Mucosa of descending colon (tissue), 3 donors: ENCODE data around the gene GLYR1. TPM values are rescaled to one million over a fixed set of nuclear protein-coding genes. Genes with fewer than 3 reads are reported as not detected.
A peak's percentile ranks its signal among the peaks of the same experiment; 100 is the strongest.

ENCODE experiments used
- ATAC-seq: fragments of 200-7000 bp; cut with Tn5 transposase; one replicate; pipeline ENCODE4 v1.9.1; 2020; ENCODE audit warnings: mild to moderate bottlenecking, moderate library complexity
- DNase-seq, 3 donors: peaks; one replicate each; pipeline ENCODE4 v3.0.0-alpha.2; 2020
- H3K36me3 ChIP-seq: fragments of 200-600 bp; one replicate; pipeline ENCODE4 v1.8.0; 2021; ENCODE audit warnings: low read depth, mild to moderate bottlenecking
- H3K4me1 ChIP-seq: fragments of 200-600 bp; one replicate; pipeline ENCODE4 v1.8.0; 2021; ENCODE audit warnings: low read depth, mild to moderate bottlenecking
- H3K4me3 ChIP-seq: fragments of 200-600 bp; one replicate; pipeline ENCODE4 v1.8.0; 2021; ENCODE audit warnings: mild to moderate bottlenecking
- H3K9me3 ChIP-seq: fragments of 200-600 bp; one replicate; pipeline ENCODE4 v1.8.0; 2021; ENCODE audit warnings: mild to moderate bottlenecking
- CTCF ChIP-seq: fragments of 200-600 bp; IDR thresholded peaks from one replicate; pipeline ENCODE4 v1.8.0; 2022; ENCODE audit warnings: antibody characterized with exemption, mild to moderate bottlenecking
- intact Hi-C, 2 donors: fragments of 100-400 bp; cut with DNase I in 1 of 2; cut with micrococcal nuclease in 1 of 2; formaldehyde crosslinking; loops; one replicate each; pipeline versions ENCODE4 v1.11.0 to v1.11.1; 2022; cut with DNase I, micrococcal nuclease
- total RNA-seq, 3 donors: library from RNA; stranded (reverse); fragmentation: NEBNext Ultra II Directional in 2 of 3; extraction: Animal tissue kit (Norgen Biotek cat#: 25700) in 2 of 3; gene quantifications; one replicate each; pipeline versions ENCODE4 v1.2.1 to v1.2.4, GENCODE V29; 2021 to 2023
- donor health status: DM: no; HTN: no; CAD: no; lungs with moderate emphysema.
- donor health status: DM: no; HTN: no; CAD: no.
- donor health status: DM: no; HTN: yes; CAD: no.

GLYR1 gene
- total RNA-seq, 3 donors from 2014 or later: 110 to 123 (median 111) TPM

DNA sequence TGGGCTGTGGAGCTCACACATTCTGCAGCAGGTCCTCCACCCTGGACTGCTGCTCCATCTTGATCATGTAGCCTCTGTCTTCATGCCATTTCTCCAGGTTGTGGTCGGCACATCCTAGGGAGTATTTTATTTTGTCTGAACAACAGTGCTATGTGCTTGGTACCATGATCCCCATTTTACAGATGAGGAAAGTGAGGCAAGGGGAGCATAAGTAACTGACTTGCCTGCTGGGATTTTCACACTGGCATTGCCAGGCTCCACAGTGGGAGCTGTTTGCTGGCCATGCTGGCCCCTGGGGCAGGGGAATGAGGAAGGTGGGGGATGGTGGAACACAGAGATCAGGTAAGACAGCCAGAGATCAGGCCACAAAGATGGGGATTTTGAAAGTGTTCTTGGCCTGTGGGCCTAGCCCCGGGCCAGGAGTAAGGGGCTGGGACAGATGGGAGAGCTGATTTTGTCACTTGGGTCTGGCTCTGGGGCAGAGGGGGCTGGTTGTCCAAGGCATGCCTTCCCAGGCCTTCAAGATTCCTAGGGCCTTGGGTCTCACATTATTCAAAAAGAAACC lies 70.9 kb downstream of the GLYR1 start:
- Histone ChIP-seq H3K9me3 (no peaks in the 10 kb centered on the region), H3K4me3 (no peak overlapping the region), H3K4me1 (no peaks in the 10 kb centered on the region), H3K36me3 (no peaks in the 10 kb centered on the region)
- DNase-seq (no peak), ATAC-seq (no peak)
- no peak for TF ChIP-seq CTCF
- intact Hi-C loops: no loop called here

- no peak for DNase-seq
- intact Hi-C loops: no loop called here
- Histone ChIP-seq H3K4me3 (no peak overlapping the region), H3K36me3 (no peaks in the 10 kb centered on the region), H3K9me3 (no peaks in the 10 kb centered on the region), H3K4me1 (no peaks in the 10 kb centered on the region)
- no peak for TF ChIP-seq CTCF
- ATAC-seq: no peak
Measured at GRCh38 chr16:4775005-4775404, 72.1 kb downstream of the GLYR1 start.

DNA sequence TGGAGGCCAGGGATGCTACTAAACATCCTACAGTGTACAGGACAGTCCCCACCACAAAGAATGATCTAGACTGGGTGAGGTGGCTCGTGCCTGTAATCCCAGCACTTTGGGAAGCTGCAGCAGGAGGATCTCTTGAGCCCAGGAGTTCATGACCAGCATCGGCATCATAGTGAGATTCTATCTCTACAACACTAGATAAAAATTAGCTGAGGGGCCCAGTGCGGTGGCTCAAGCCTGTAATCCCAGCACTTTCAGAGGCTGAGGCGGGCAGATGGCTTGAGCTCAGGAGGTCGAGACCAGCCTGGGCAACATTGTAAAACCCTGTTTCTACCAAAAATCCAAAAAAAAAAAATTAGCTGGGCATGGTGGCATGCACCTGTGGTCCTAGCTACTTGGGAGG lies 74.7 kb downstream of the GLYR1 start:
- no peak overlapping the region for H3K4me3 ChIP-seq
- no peak for TF ChIP-seq CTCF
- H3K9me3 ChIP-seq: no peaks in the 10 kb centered on the region
- ATAC-seq: no peak
- intact Hi-C loops: no loop called here
- no peaks in the 10 kb centered on the region for H3K36me3 ChIP-seq
- H3K4me1 ChIP-seq: peaks cover 8% of the 10 kb centered on the region
- no peak for DNase-seq

GRCh38 chr16:4771646-4772045 lies 75.4 kb downstream of the GLYR1 start:
- DNase-seq (no peak), ATAC-seq (no peak)
- H3K4me1 ChIP-seq: peaks cover 9% of the 10 kb centered on the region
- no peaks in the 10 kb centered on the region for H3K9me3 ChIP-seq
- intact Hi-C loops: no loop called here
- H3K4me3 ChIP-seq: no peak overlapping the region
- no peak for TF ChIP-seq CTCF
- no peaks in the 10 kb centered on the region for H3K36me3 ChIP-seq

- no peak for TF ChIP-seq CTCF
- Histone ChIP-seq H3K36me3 (no peaks in the 10 kb centered on the region), H3K9me3 (no peaks in the 10 kb centered on the region), H3K4me1 (peaks cover 21% of the 10 kb centered on the region), H3K4me3 (peak overlapping the region; percentile 18)
- ATAC-seq (no peak), DNase-seq (peak in 1 of 3 donors; percentile 26)
- intact Hi-C loops: no loop called here
Measured at GRCh38 chr16:4769306-4769638, 77.8 kb downstream of the GLYR1 start.
